HCT116 (cell line): ENCODE results near the gene AKAP1.

Source experiments
- POLR2A ChIP-seq: IDR thresholded peaks from 2 replicates; pipeline ENCODE4 v1.7.0; 2011; ENCODE audit warnings: borderline replicate concordance; ENCODE audit not compliant: insufficient read depth, insufficient read length; ENCODE audit errors: extremely low read depth
- TCF7L2 ChIP-seq: IDR thresholded peaks from 2 replicates; pipeline ENCODE4 v1.7.0; 2011; ENCODE audit warnings: borderline replicate concordance, inconsistent platforms; ENCODE audit not compliant: insufficient read depth, insufficient read length; ENCODE audit errors: extremely low read depth

DNA sequence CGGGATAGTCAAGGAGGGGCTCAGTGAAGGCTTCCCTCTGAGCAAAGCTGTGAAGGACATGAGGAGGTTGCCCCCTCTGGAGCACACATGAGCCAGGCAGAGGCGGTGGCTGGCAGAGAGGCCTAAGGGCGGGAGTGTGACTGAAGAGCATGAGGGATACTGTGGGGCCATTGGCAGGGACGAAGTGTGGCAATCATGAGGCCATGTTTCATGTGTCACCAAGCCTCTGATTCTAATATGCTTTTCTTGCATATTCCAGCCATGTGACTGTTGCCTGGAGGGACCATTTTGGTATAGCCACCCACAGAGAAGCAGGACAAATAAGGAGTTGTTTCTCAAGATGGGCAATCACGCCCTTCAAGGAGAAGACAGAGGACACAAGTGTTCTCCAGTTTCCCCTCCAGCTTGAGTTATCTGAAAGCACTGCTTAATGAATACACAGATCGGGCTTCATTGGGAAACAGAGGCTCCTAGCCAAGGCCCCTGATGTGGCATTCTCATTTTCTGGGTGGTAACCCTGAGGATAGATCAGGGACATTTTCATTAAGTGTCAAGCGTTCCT is 68.0 kb downstream of the AKAP1 start:
- TF ChIP-seq TCF7L2 (no peak), POLR2A (no peak)
